Mesenchymal stem cell (in vitro differentiated cells and primary cell): ENCODE measurements around the gene SKIL.
"Not testable (repeated sequence)": the region's sequence is repeated elsewhere in the genome, so short reads cannot be mapped to it uniquely, and the experiment has no call there.

Experiments
- DNase-seq: peaks from one replicate; pipeline ENCODE4 v3.0.0-alpha.2; 2013
- H2AFZ ChIP-seq: one replicate; pipeline ENCODE4 v1.6.1; 2013; ENCODE audit warnings: low read depth, mild to moderate bottlenecking, control low read depth, inconsistent platforms, low read length, moderate library complexity
- H2AK5ac ChIP-seq: 2 replicates; pipeline ENCODE4 v1.6.1; 2013; ENCODE audit warnings: low read length, moderate library complexity, mild to moderate bottlenecking, inconsistent platforms; ENCODE audit not compliant: severe bottlenecking
- H2BK120ac ChIP-seq: one replicate; pipeline ENCODE4 v1.6.1; 2013; ENCODE audit warnings: low read depth, mild to moderate bottlenecking, inconsistent platforms, low read length, moderate library complexity
- H2BK12ac ChIP-seq, 2 experiments: one replicate each; pipeline ENCODE4 v1.6.1; 2013; ENCODE audit warnings: inconsistent platforms in 2 of 2, low read length in 2 of 2, mild to moderate bottlenecking in 2 of 2, moderate library complexity in 2 of 2, control low read depth in 1 of 2
- H2BK15ac ChIP-seq: one replicate; pipeline ENCODE4 v1.6.1; 2013; ENCODE audit warnings: mild to moderate bottlenecking, low read depth, inconsistent platforms; ENCODE audit not compliant: poor library complexity, severe bottlenecking
- H2BK5ac ChIP-seq: 2 replicates; pipeline ENCODE4 v1.6.1; 2013; ENCODE audit warnings: low read depth, mild to moderate bottlenecking, low read length, control low read depth, inconsistent platforms; ENCODE audit not compliant: poor library complexity, severe bottlenecking
- H3K14ac ChIP-seq, 2 experiments: one replicate each; pipeline ENCODE4 v1.6.1; 2013; ENCODE audit warnings: inconsistent platforms in 2 of 2, low read length in 2 of 2, control low read depth in 1 of 2, mild to moderate bottlenecking in 1 of 2, moderate library complexity in 1 of 2
- H3K18ac ChIP-seq, 2 experiments: one replicate each; pipeline ENCODE4 v1.6.1; 2013; ENCODE audit warnings: inconsistent platforms in 2 of 2, low read length in 2 of 2, control low read depth in 1 of 2, low read depth in 1 of 2, mild to moderate bottlenecking in 1 of 2
- H3K23ac ChIP-seq, 2 experiments: one replicate each; pipeline ENCODE4 v1.6.1; 2013; ENCODE audit warnings: inconsistent platforms in 2 of 2, low read length in 2 of 2, mild to moderate bottlenecking in 2 of 2, moderate library complexity in 2 of 2, control low read depth in 1 of 2
- H3K27ac ChIP-seq: 2 replicates; pipeline ENCODE4 v1.5.1; 2013; ENCODE audit warnings: mild to moderate bottlenecking, moderate library complexity, low read length, control low read depth, inconsistent platforms; ENCODE audit not compliant: poor library complexity, severe bottlenecking
- H3K27me3 ChIP-seq, 2 experiments: 2 replicates each; pipeline versions ENCODE4 v1.6.1 to v1.7.0; 2013; ENCODE audit warnings: low read length in 2 of 2, mild to moderate bottlenecking in 2 of 2, moderate library complexity in 2 of 2, control low read depth in 1 of 2, inconsistent platforms in 1 of 2; ENCODE audit not compliant: control insufficient read depth in 1 of 2, insufficient read depth in 1 of 2
- H3K36me3 ChIP-seq, 2 experiments: 2 replicates each; pipeline versions ENCODE4 v1.6.1 to v1.7.0; 2013; ENCODE audit warnings: low read length in 2 of 2, control low read depth in 1 of 2, inconsistent platforms in 1 of 2, low read depth in 1 of 2, mild to moderate bottlenecking in 1 of 2; ENCODE audit not compliant: insufficient read depth in 2 of 2, control insufficient read depth in 1 of 2
- H3K4ac ChIP-seq, 2 experiments: one replicate each; pipeline ENCODE4 v1.6.1; 2013; ENCODE audit warnings: inconsistent platforms in 2 of 2, low read length in 2 of 2, mild to moderate bottlenecking in 2 of 2, moderate library complexity in 2 of 2, control low read depth in 1 of 2, low read depth in 1 of 2
- H3K4me1 ChIP-seq: 2 replicates; pipeline ENCODE4 v1.6.1; 2013; ENCODE audit warnings: low read depth, low read length, control low read depth; ENCODE audit not compliant: control insufficient read depth, insufficient read depth
- H3K4me2 ChIP-seq: 2 replicates; pipeline ENCODE4 v1.6.1; 2013; ENCODE audit warnings: low read length, mild to moderate bottlenecking, inconsistent platforms; ENCODE audit not compliant: poor library complexity, severe bottlenecking
- H3K4me3 ChIP-seq, 2 experiments: 2 replicates each; pipeline versions ENCODE4 v1.5.1 to v1.7.0; 2013; ENCODE audit warnings: low read length in 2 of 2, mild to moderate bottlenecking in 2 of 2, control low read depth in 1 of 2, low read depth in 1 of 2; ENCODE audit not compliant: insufficient read depth in 1 of 2
- H3K79me1 ChIP-seq: replicated peaks from 2 replicates; pipeline ENCODE4 v1.6.1; 2013; ENCODE audit warnings: mild to moderate bottlenecking, control low read depth, low read length, inconsistent platforms; ENCODE audit not compliant: poor library complexity, severe bottlenecking
- H3K9ac ChIP-seq: 2 replicates; pipeline ENCODE4 v1.7.0; 2013; ENCODE audit warnings: mild to moderate bottlenecking, low read length, moderate library complexity
- H3K9me3 ChIP-seq: 2 replicates; pipeline ENCODE4 v1.7.0; 2013; ENCODE audit warnings: mild to moderate bottlenecking, low read length; ENCODE audit not compliant: control insufficient read depth
- H4K8ac ChIP-seq: one replicate; pipeline ENCODE4 v1.6.1; 2013; ENCODE audit warnings: inconsistent platforms, mild to moderate bottlenecking, low read length, moderate library complexity
- H4K91ac ChIP-seq: one replicate; pipeline ENCODE4 v1.6.1; 2013; ENCODE audit warnings: mild to moderate bottlenecking, low read length, inconsistent platforms
- WGBS: methylation state at CpG from one replicate; pipeline ENCODE4 v1.1.7; 2013; ENCODE audit warnings: mixed read lengths; 5-methylcytosine and 5-hydroxymethylcytosine counted together

SKIL gene

DNA sequence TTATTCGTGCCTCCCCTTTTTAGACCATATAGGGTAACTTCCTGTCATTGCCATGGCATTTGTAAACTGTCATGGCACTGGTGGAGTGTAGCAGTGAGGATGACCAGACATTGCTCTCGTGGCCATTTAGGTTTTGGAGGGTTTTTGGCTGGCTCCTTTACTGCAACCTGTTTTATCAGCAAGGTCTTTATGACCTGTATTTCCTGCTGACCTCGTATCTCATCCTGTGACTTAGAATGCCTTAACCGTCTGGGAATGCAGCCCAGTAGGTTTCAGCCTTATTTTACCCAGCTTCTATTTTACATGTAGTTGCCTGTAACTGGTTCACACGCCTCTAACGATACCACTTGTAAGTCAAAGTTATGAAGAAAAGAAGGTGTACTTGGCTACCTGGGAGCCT lies 13.7 kb upstream of the SKIL start:
- not testable (repeated sequence) for H3K23ac ChIP-seq, DNase-seq, H2BK5ac ChIP-seq, H3K4me1 ChIP-seq, H3K4ac ChIP-seq, H3K4me3 ChIP-seq, H4K91ac ChIP-seq, H2AFZ ChIP-seq, H3K9me3 ChIP-seq, H3K14ac ChIP-seq, H3K27ac ChIP-seq, H2AK5ac ChIP-seq, H3K9ac ChIP-seq, H3K27me3 ChIP-seq, H3K79me1 ChIP-seq, H3K18ac ChIP-seq, H3K4me2 ChIP-seq, H2BK15ac ChIP-seq, H2BK120ac ChIP-seq, H2BK12ac ChIP-seq, H3K36me3 ChIP-seq, H4K8ac ChIP-seq
- 67% methylated on average over 6 of the region's 6 CpGs for WGBS

DNA sequence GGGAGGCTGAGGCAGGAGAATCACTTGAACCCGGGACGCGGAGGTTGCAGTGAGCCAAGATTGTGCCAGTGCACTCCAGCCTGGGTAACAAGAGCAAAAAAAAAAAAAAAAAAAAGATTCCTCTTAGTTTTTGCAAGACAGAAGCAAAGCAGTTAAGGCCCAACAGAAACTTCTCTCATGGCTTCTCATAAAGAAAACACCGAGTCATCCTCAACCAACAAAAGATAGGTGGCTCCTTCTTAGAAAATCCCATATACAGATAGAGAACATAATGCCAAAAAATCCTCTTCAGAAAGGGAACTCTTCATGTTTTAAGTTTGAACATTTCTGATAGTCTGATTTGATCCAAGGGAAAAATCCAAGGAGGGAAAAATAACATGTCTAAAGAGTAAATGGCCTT lies 12.5 kb upstream of the SKIL start:
- Histone ChIP-seq H2AK5ac (no peak overlapping the region), H3K14ac (no peak overlapping the region), H3K4me1 (no peaks in the 10 kb centered on the region), H2BK120ac (no peak overlapping the region), H3K4ac (no peak overlapping the region), H3K27ac (no peak overlapping the region), H3K18ac (no peak overlapping the region), H3K23ac (no peak overlapping the region), H3K36me3 (no peaks in the 10 kb centered on the region), H3K4me3 (no peak overlapping the region), H3K79me1 (no peaks in the 10 kb centered on the region), H3K9ac (no peak overlapping the region), H2AFZ (no peak overlapping the region), H3K4me2 (no peak overlapping the region), H4K8ac (no peak overlapping the region), H2BK5ac (no peak overlapping the region), H4K91ac (no peak overlapping the region), H2BK15ac (no peak overlapping the region), H3K9me3 (no peaks in the 10 kb centered on the region), H3K27me3 (no peaks in the 10 kb centered on the region), H2BK12ac (no peak overlapping the region)
- DNase-seq, result no peak
- WGBS, result 98% methylated on average over 4 of the region's 4 CpGs

DNA sequence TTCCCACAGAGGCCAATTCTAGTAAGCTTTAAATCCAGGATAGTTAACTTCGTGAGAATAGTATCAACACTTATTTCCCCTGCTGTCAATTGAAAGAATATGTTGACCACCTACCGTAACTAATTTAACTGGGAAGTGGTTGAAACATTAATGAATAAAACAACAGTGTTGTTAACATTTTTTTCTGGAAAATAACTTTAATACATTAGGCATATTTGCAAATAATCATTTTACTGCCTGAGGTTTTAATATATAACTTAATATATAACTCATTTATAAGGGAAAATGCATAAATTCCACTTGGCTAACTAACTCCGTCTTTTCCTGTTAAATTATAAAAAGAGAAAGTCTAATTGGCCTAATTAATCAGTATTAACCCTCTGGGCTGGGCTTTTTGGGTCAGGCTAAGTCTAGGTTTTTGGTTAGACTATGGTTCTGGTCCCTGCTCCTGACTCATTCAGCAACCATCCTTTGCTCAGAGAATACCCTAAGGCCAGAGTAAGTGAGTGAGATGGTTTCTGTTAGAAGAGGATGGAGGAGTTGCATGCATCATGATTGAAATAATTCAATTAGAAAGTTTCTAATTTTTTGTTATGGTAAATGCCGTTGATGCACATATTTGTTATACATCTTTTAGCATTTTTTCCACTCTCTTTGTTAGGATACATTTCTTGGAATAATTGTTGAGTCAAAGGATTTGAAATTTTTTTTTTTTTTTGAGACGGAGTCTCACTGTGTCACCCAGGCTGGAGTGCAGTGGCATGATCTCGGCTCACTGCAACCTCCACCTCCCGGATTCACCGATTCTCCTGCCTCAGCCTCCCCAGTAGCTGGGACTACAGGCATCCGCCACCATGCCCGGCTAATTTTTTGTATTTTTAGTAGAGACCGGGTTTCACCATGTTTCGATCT lies 10.8 kb upstream of the SKIL start:
- H2AFZ ChIP-seq, result no peak overlapping the region
- H2AK5ac ChIP-seq, result no peak overlapping the region
- no peak overlapping the region for H2BK15ac ChIP-seq
- no peak overlapping the region for H3K9ac ChIP-seq
- WGBS, result 100% methylated on average over 7 of the region's 12 CpGs
- DNase-seq, result no peak
- no peak overlapping the region for H3K14ac ChIP-seq
- peak overlapping the region; percentile 62 for H3K27ac ChIP-seq
- H3K36me3 ChIP-seq, result no peaks in the 10 kb centered on the region
- H2BK120ac ChIP-seq, result no peak overlapping the region
- no peak overlapping the region for H3K23ac ChIP-seq
- no peak overlapping the region for H4K91ac ChIP-seq
- H3K9me3 ChIP-seq, result no peaks in the 10 kb centered on the region
- no peak overlapping the region for H3K18ac ChIP-seq
- H3K27me3 ChIP-seq, result no peaks in the 10 kb centered on the region
- H3K4ac ChIP-seq, result no peak overlapping the region
- H3K4me3 ChIP-seq, result no peak overlapping the region
- H3K4me1 ChIP-seq, result no peaks in the 10 kb centered on the region
- H3K79me1 ChIP-seq, result no peaks in the 10 kb centered on the region
- H2BK5ac ChIP-seq, result no peak overlapping the region
- H4K8ac ChIP-seq, result no peak overlapping the region
- H2BK12ac ChIP-seq, result no peak overlapping the region
- H3K4me2 ChIP-seq, result no peak overlapping the region

DNA sequence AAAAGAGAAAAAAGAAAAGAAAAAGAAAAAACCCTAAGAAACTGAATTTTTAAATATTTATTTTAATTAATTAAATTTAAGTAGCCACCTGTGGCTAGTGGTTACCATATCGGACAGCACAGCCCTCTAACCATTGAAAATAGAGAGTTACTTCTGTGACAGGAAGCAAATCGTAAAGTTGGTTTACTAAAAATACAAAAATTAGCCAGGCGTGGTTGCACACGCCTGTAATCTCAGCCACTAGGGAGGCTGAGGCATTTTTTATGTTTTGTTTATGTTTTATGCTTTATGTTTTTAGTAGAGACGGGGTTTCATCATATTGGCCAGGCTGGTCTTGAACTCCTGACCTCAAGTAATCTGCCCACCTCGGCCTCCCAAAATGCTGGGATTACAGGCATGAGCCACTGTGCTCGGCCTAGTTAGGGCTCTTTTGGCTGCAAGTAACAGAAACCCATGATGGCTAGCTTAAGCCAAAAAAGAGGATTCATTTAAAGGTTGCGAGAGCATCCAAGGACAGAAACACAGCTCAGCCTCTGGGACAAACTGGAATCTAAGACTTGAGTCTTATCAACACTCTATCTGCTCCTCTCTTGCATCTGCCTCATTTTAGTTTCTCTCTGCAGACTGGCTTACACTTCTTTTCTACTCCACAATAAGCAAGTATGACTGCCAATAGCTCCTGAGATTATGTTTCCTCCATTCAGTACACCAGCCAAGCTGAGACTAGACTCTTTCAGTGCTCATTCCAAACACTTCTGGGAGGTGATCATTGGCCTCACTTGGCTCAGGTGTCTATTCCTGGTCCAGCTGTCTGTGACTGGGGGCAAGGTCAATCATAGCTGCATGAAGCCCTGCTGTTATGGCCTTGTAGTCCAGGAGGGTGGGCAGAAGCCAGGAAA lies 6.8 kb upstream of the SKIL start:
- no peak overlapping the region for H2AK5ac ChIP-seq
- no peak overlapping the region for H2BK5ac ChIP-seq
- no peak overlapping the region for H2AFZ ChIP-seq
- no peak overlapping the region for H4K8ac ChIP-seq
- DNase-seq, result no peak
- no peak overlapping the region for H3K4me2 ChIP-seq
- WGBS, result 71% methylated on average over 8 of the region's 8 CpGs
- no peak overlapping the region for H3K9ac ChIP-seq
- H3K27me3 ChIP-seq, result no peaks in the 10 kb centered on the region
- no peak overlapping the region for H4K91ac ChIP-seq
- H3K4ac ChIP-seq, result no peak overlapping the region
- H3K36me3 ChIP-seq, result no peaks in the 10 kb centered on the region
- H2BK12ac ChIP-seq, result no peak overlapping the region
- no peak overlapping the region for H3K4me3 ChIP-seq
- no peak overlapping the region for H3K23ac ChIP-seq
- no peaks in the 10 kb centered on the region for H3K79me1 ChIP-seq
- H3K18ac ChIP-seq, result no peak overlapping the region
- H3K14ac ChIP-seq, result no peak overlapping the region
- no peak overlapping the region for H2BK120ac ChIP-seq
- H2BK15ac ChIP-seq, result no peak overlapping the region
- H3K4me1 ChIP-seq, result peaks cover 1% of the 10 kb centered on the region
- H3K27ac ChIP-seq, result no peak overlapping the region
- no peaks in the 10 kb centered on the region for H3K9me3 ChIP-seq
